OCI-LY3 (cell line): ENCODE results near the gene COL4A2.

Experiments used
- H2AFZ ChIP-seq: fragments of 200-600, 300-600 bp; shearing (Covaris generic); 2 replicates; pipeline ENCODE4 v1.6.0; 2014; ENCODE audit warnings: antibody characterized with exemption, low read depth, low read length
- H3K27ac ChIP-seq: fragments of 200-600, 300-600 bp; sonication (generic); 2 replicates; pipeline ENCODE4 v1.5.1; 2014; ENCODE audit warnings: mild to moderate bottlenecking, low read length, moderate library complexity, mixed read lengths
- H3K27me3 ChIP-seq: fragments of 200-600, 300-600 bp; sonication (generic); 2 replicates; pipeline ENCODE4 v1.6.1; 2014; ENCODE audit warnings: low read depth, low read length, mixed read lengths
- H3K36me3 ChIP-seq: fragments of 200-600, 300-600 bp; sonication (generic); replicated peaks from 2 replicates; pipeline ENCODE3; 2014; ENCODE audit warnings: low read depth, low read length, mixed read lengths
- H3K4me1 ChIP-seq: fragments of 300-600, 200-600 bp; sonication (generic); 2 replicates; pipeline ENCODE4 v1.6.1; 2014; ENCODE audit warnings: low read length, mixed read lengths
- H3K4me2 ChIP-seq: fragments of 200-600, 300-600 bp; sonication (generic); 2 replicates; pipeline ENCODE4 v1.6.1; 2014; ENCODE audit warnings: low read length, mixed read lengths
- H3K4me3 ChIP-seq: fragments of 300-600, 200-600 bp; sonication (generic); 2 replicates; pipeline ENCODE4 v1.5.1; 2014; ENCODE audit warnings: antibody characterized with exemption, mild to moderate bottlenecking, low read length, moderate library complexity
- H3K79me2 ChIP-seq: fragments of 300-600, 200-600 bp; shearing (Covaris generic); 2 replicates; pipeline ENCODE4 v1.6.1; 2014; ENCODE audit warnings: mild to moderate bottlenecking, low read length, mixed read lengths
- H3K9ac ChIP-seq: fragments of 300-600, 200-600 bp; shearing (Covaris generic); 2 replicates; pipeline ENCODE4 v1.6.0; 2014; ENCODE audit warnings: mild to moderate bottlenecking, low read length, moderate library complexity
- H3K9me3 ChIP-seq: fragments of 200-600, 300-600 bp; shearing (Covaris generic); 2 replicates; pipeline ENCODE4 v1.6.1; 2014; ENCODE audit warnings: low read length, mixed read lengths; ENCODE audit not compliant: insufficient read depth
- H4K20me1 ChIP-seq: fragments of 200-600, 300-600 bp; sonication (generic); 2 replicates; pipeline ENCODE4 v1.6.1; 2016; ENCODE audit warnings: low read length, mixed read lengths; ENCODE audit not compliant: insufficient read depth
- EZH2phosphoT487 ChIP-seq: fragments of 200-600 bp; shearing (Covaris generic); IDR thresholded peaks from 2 replicates; pipeline ENCODE4 v1.6.1; 2018; ENCODE audit warnings: antibody characterized with exemption, mixed run types, low read depth
- TF ChIP-seq, protein P1 (sequence below): fragments of 200-600, 300-600 bp; sonication (generic); IDR thresholded peaks from 2 replicates; pipeline ENCODE4 v1.5.1; 2014; ENCODE audit warnings: antibody characterized with exemption, low read length, low read depth

The COL4A2 gene

DNA sequence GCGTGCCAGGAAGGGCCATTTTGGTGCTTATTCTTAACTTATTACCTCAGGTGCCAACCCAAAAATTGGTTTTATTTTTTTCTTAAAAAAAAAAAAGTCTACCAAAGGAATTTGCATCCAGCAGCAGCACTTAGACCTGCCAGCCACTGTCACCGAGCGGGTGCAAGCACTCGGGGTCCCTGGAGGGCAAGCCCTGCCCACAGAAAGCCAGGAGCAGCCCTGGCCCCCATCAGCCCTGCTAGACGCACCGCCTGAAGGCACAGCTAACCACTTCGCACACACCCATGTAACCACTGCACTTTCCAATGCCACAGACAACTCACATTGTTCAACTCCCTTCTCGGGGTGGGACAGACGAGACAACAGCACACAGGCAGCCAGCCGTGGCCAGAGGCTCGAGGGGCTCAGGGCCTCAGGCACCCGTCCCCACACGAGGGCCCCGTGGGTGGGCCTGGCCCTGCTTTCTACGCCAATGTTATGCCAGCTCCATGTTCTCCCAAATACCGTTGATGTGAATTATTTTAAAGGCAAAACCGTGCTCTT, 205.2 kb downstream of the COL4A2 start:
- H3K4me1 ChIP-seq, result no peaks in the 10 kb centered on the region
- no peak overlapping the region for H3K9ac ChIP-seq
- H3K4me3 ChIP-seq, result no peak overlapping the region
- H3K79me2 ChIP-seq, result no peaks in the 10 kb centered on the region
- no peak overlapping the region for H3K4me2 ChIP-seq
- H2AFZ ChIP-seq, result no peak overlapping the region
- TF ChIP-seq, protein P1, sequence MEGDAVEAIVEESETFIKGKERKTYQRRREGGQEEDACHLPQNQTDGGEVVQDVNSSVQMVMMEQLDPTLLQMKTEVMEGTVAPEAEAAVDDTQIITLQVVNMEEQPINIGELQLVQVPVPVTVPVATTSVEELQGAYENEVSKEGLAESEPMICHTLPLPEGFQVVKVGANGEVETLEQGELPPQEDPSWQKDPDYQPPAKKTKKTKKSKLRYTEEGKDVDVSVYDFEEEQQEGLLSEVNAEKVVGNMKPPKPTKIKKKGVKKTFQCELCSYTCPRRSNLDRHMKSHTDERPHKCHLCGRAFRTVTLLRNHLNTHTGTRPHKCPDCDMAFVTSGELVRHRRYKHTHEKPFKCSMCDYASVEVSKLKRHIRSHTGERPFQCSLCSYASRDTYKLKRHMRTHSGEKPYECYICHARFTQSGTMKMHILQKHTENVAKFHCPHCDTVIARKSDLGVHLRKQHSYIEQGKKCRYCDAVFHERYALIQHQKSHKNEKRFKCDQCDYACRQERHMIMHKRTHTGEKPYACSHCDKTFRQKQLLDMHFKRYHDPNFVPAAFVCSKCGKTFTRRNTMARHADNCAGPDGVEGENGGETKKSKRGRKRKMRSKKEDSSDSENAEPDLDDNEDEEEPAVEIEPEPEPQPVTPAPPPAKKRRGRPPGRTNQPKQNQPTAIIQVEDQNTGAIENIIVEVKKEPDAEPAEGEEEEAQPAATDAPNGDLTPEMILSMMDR, result no peak
- TF ChIP-seq EZH2phosphoT487, result no peak
- H3K27ac ChIP-seq, result no peak overlapping the region
- peaks cover 62% of the 10 kb centered on the region for H3K27me3 ChIP-seq
- H4K20me1 ChIP-seq, result no peaks in the 10 kb centered on the region
- no peaks in the 10 kb centered on the region for H3K36me3 ChIP-seq
- H3K9me3 ChIP-seq, result no peaks in the 10 kb centered on the region

DNA sequence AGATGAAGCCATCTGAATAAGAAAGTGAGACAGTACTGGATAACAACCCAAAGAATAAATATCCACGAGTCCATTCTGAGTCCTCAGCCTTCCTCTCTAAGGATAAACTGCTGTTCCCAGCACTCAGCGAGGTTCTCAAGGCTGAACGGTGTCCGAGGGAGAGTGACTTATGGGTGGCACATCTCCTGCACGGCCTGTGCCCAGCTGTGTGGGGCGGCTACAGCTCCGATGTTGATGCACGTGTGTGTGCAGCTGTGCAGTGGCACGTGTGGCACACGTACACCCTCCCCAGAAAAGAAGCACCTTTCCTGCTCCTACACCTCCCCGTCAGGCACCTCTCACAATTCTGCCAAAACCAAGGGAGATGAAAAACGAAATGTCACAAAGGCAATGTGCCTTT, 209.4 kb downstream of the COL4A2 start:
- H3K4me1 ChIP-seq, result no peaks in the 10 kb centered on the region
- TF ChIP-seq, protein P1, result no peak
- no peak for TF ChIP-seq EZH2phosphoT487

DNA sequence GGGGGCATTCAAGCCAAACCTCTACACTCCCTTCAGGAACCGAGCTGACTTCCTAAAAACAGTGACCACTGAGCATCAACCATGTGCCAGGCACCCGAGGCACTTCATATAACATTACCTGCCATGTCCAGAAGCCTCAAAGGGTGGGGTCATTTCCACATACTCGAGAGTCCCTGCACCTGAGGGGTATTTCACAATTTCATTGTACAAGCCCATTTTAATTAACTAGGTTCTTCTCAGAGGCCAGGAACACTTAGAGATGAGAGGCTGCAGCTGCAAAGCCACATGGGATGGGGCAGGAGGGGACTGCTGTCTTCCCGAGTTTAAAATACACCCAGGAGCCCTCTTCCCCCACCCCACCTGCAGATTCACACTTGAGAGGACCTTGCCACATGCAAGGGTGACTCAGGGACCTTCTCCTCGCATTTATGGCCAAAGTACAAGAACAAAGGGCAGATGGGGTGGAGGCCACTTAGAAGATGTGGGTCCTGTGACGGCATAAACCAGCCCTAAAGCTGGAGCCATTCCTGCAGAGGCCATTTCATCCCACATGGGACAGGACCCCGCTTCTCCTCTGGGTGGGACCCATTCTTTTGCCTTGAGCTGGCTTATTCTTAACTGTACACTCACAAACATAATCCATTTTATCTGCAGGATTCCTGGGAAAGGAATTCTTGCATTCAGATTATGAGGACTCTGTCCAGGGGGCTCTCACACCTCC, 210.6 kb downstream of the COL4A2 start:
- H3K9me3 ChIP-seq, result no peaks in the 10 kb centered on the region
- H3K79me2 ChIP-seq, result no peaks in the 10 kb centered on the region
- H3K9ac ChIP-seq, result no peak overlapping the region
- peaks cover 48% of the 10 kb centered on the region for H3K27me3 ChIP-seq
- no peaks in the 10 kb centered on the region for H3K36me3 ChIP-seq
- TF ChIP-seq, protein P1, result no peak
- TF ChIP-seq EZH2phosphoT487, result no peak
- H3K4me3 ChIP-seq, result no peak overlapping the region
- no peak overlapping the region for H3K4me2 ChIP-seq
- H3K4me1 ChIP-seq, result peaks cover 6% of the 10 kb centered on the region
- H2AFZ ChIP-seq, result no peak overlapping the region
- H4K20me1 ChIP-seq, result no peaks in the 10 kb centered on the region
- H3K27ac ChIP-seq, result no peak overlapping the region

More for the DNA sequence above, 209.4 kb downstream of the COL4A2 start:
- H3K36me3 ChIP-seq, result no peaks in the 10 kb centered on the region
- no peaks in the 10 kb centered on the region for H4K20me1 ChIP-seq
- no peaks in the 10 kb centered on the region for H3K9me3 ChIP-seq
- no peak overlapping the region for H3K4me2 ChIP-seq
- no peak overlapping the region for H3K9ac ChIP-seq
- H3K4me3 ChIP-seq, result no peak overlapping the region
- H3K27ac ChIP-seq, result no peak overlapping the region
- no peaks in the 10 kb centered on the region for H3K79me2 ChIP-seq
- H3K27me3 ChIP-seq, result peaks cover 46% of the 10 kb centered on the region
- no peak overlapping the region for H2AFZ ChIP-seq

GRCh38 chr13:110518226-110518525, 211.1 kb downstream of the COL4A2 start:
- Histone ChIP-seq H3K9me3 (no peaks in the 10 kb centered on the region), H3K4me3 (no peak overlapping the region), H3K27me3 (peaks cover 51% of the 10 kb centered on the region), H3K4me1 (peaks cover 6% of the 10 kb centered on the region), H3K36me3 (no peaks in the 10 kb centered on the region), H4K20me1 (no peaks in the 10 kb centered on the region), H3K9ac (no peak overlapping the region), H2AFZ (no peak overlapping the region), H3K79me2 (no peaks in the 10 kb centered on the region), H3K4me2 (no peak overlapping the region), H3K27ac (no peak overlapping the region)
- no peak for TF ChIP-seq EZH2phosphoT487
- TF ChIP-seq, protein P1, result no peak
